NT2/D1 (cell line): ENCODE measurements around the gene TMEM203.

Source experiments
- DNase-seq: peaks from one replicate; pipeline ENCODE4 v3.0.0-alpha.2; 2011; ENCODE audit warnings: low read depth, low spot score
- H3K27me3 ChIP-seq: 2 replicates; pipeline ENCODE4 v1.6.0; 2011; ENCODE audit warnings: mild to moderate bottlenecking; ENCODE audit not compliant: insufficient read length, insufficient read depth
- H3K36me3 ChIP-seq: 2 replicates; pipeline ENCODE4 v1.6.1; 2011; ENCODE audit warnings: mild to moderate bottlenecking, low read length, mixed read lengths; ENCODE audit not compliant: insufficient read depth, insufficient read length
- H3K4me1 ChIP-seq: 2 replicates; pipeline ENCODE4 v1.5.1; 2011; ENCODE audit not compliant: insufficient read depth, insufficient read length
- H3K4me3 ChIP-seq: 2 replicates; pipeline ENCODE4 v1.5.1; 2011; ENCODE audit warnings: low read depth; ENCODE audit not compliant: insufficient read length
- H3K9ac ChIP-seq: 2 replicates; pipeline ENCODE4 v1.6.0; 2011; ENCODE audit warnings: low read depth; ENCODE audit not compliant: insufficient read length
- H3K9me3 ChIP-seq: 2 replicates; pipeline ENCODE4 v1.5.1; 2011; ENCODE audit warnings: mild to moderate bottlenecking, low read length; ENCODE audit not compliant: insufficient read depth
- SUZ12 ChIP-seq: IDR thresholded peaks from 2 replicates; pipeline ENCODE4 v1.6.1; 2011; ENCODE audit not compliant: insufficient read length, insufficient read depth; ENCODE audit errors: extremely low read depth
- YY1 ChIP-seq: IDR thresholded peaks from 2 replicates; pipeline ENCODE4 v1.6.1; 2011; ENCODE audit not compliant: insufficient read length, insufficient read depth
- ZNF274 ChIP-seq: IDR thresholded peaks from 2 replicates; pipeline ENCODE4 v1.6.1; 2011; ENCODE audit warnings: mild to moderate bottlenecking, low read depth, low read length

Gene TMEM203

DNA sequence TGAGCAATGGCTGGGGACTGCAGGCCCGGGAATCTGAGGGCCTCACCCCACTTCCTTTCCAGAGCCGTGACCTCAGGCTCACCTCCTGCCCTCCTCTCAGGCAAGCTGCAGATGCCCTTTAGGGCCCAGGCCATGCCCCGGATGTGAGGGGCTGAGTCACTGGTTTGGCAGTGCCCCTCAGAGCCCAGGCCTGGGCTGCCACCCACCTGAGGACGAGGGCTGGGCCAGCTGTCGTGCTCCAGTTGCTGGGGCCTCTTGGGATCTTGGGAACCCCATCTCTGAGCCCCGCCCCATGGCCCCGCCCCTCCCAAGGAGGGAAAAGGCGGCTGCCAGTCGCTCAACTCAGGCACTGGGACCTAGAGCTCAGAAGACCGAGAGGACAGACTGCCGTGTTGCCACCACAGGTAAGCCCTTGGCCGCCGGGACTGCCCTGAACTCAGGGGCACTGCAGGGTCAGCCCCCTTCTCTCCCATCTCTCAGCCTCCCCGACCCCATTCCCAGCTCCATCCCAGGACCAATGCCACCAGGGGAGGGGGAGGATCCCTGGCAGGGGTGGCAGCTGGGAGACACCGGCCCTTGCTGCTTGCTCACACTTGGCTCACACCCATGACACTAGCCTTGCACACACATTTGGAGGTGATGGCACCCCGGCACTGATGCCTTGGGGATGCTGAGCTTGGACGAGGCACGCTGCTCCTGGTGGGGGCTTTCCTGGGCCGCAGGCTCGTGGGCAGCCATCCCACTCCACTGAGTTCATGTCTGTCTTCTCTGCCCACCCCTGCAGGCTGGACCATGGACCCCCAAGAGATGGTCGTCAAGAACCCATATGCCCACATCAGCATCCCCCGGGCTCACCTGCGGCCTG lies 19.6 kb upstream of the TMEM203 start, which contains the start of gene CYSRT1:
Gene CYSRT1 (plus strand): TSS at position 345 of the 865 bp plus-strand sequence. CDS start 448 bp downstream, at position 793.
- peak within 1 kb of the TSS; percentile 96 for H3K9ac ChIP-seq
- TF ChIP-seq YY1 (no peak), SUZ12 (no peak), ZNF274 (no peak)
- H3K36me3 ChIP-seq = no peaks in the 10 kb centered on the region
- no peaks in the 10 kb centered on the region for H3K9me3 ChIP-seq
- DNase-seq = no peak
- H3K4me3 ChIP-seq = peak within 1 kb of the TSS; percentile 90
- H3K4me1 ChIP-seq = peaks cover 39% of the 10 kb centered on the region
- peaks cover 13% of the 10 kb centered on the region for H3K27me3 ChIP-seq

DNA sequence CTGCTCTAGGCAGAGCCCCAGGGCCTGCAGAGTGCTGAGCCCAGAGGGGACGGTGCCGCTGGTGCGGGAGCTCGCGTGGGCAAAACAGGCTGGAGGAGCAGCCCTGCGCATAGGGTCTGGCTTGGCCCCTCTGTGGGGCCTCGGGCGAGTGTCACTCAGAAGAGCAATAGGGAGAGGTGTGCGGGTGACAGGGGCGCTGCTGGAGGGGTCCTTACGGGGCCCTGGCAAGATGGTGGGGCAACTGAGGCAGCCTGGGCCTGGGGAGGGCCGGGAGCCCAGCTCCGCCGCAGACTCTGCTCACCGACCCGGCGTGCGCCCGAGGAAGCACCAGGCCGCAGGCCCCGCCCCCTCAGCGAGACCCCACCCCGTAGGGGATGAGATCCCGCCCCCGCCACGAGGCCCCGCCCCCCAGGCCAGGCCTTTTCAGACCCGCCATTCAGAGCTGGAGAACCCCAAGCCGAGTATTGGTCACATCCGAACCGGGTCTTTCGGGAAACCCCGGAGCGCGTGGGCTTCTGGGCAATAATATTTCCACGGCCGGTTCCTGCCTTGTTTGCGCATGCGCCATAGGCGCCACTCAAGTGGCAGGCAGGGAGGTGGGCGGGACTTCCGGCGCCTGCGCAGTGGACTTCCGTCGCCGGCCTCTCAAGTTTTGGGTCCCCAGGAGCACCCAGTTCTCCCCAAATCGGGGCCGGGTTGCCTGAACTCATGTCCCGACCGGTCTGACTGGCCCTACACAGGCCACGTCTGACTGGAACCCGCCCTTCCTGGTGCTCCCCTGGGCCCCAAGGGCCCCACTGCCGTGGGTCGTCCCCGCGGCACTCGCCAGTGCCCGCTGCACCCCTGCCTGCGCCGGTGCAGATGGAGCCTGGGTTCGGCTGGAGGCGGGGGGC lies 17.9 kb upstream of the TMEM203 start:
- Histone ChIP-seq H3K9ac (peak overlapping the region; percentile 96), H3K4me1 (peaks cover 36% of the 10 kb centered on the region), H3K9me3 (no peaks in the 10 kb centered on the region), H3K27me3 (peaks cover 13% of the 10 kb centered on the region), H3K36me3 (peaks cover 13% of the 10 kb centered on the region), H3K4me3 (peak overlapping the region; percentile 90)
- peak; percentile 95 for DNase-seq
- TF ChIP-seq YY1 = no peak
- no peak for TF ChIP-seq SUZ12
- no peak for TF ChIP-seq ZNF274

DNA sequence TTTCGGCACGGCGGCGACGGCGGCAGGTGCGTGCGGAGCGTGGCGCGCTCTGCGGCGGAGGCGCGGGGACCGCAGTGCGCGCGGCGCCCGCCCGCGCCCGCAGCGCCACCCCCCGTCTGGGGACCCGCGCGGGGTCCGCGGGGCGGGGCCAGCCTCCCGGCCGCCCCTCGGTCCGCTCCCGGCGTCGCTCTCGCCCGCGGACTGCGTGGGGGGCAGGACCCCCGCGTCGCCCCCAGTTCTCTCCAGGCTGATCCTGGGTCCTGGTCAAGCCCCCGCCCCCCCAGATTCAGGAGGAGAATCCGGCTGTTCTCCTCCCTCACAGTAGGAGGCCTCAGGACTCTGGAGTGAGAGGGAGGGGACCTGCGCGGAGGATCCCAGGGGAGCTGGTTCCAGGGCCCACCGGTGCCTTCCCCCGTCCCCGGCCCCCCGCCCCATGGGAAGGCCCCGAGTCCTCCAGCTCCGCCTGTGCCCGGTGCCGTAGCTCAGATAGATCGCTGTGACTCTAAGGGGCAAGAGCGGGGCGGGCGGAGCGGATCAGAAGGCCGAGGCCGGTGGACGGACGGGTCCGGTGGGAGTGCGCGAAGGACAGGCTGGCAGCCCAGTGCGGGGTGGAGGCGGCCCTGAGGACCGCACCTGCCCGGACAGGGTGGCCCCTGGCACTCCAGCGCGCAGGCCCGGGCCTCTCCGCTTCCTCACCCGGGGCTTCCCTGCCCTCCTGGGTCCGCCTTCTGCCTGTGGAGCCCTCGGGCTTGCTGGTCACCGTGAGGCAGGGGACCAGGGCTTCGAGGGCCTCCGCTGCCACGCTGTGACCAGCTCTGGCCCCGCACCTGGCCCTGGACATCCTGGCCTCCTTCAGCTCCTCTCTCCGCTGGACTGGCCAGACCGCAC lies 17.0 kb upstream of the TMEM203 start, which contains the start of gene RNF208:
Gene RNF208 (minus strand): TSS at position 51 of the 888 bp plus-strand sequence. CDS start 1,028 bp downstream, outside the sequence.
- no peak for DNase-seq
- peak within 1 kb of the TSS; percentile 46 for H3K4me3 ChIP-seq
- peaks cover 22% of the 10 kb centered on the region for H3K36me3 ChIP-seq
- H3K27me3 ChIP-seq = peaks cover 13% of the 10 kb centered on the region
- H3K4me1 ChIP-seq = peaks cover 34% of the 10 kb centered on the region
- H3K9me3 ChIP-seq = no peaks in the 10 kb centered on the region
- H3K9ac ChIP-seq = peak within 1 kb of the TSS; percentile 85
- TF ChIP-seq YY1 = no peak
- no peak for TF ChIP-seq ZNF274
- TF ChIP-seq SUZ12 = no peak

DNA sequence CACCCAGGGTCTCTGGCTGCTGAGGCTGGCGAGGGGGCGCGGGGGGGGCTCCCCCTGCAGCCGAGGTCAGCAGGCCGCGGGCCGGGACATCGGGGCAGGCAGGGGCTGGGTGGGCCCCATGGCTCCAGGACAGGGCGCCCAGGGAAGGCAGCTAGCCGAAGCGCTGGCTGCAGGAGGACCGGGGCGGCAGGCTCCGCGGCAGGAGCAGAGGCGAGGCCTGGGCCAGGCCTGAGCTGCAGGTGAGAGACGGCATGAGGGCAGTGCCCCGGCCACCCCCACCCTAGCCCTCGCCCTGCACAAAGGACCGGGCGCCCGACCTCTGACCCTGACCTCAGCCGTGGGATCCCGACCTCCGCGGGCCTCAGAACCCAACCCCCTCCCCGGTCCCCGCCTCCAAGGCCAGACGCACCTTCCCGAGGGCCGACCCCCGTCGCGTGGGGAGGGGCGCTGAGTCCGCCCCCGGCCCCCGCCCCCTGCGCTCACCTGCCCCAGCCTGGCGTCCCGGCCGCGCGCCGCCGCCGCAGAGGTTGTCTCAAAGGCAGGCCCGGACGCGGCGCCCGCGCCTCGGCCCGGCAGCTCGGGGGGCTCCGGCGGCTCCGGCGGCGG lies 16.2 kb upstream of the TMEM203 start:
- Histone ChIP-seq H3K36me3 (peaks cover 30% of the 10 kb centered on the region), H3K4me3 (peak overlapping the region; percentile 44), H3K9me3 (no peaks in the 10 kb centered on the region), H3K4me1 (peaks cover 27% of the 10 kb centered on the region), H3K9ac (peak overlapping the region; percentile 70), H3K27me3 (peaks cover 13% of the 10 kb centered on the region)
- no peak for DNase-seq
- TF ChIP-seq SUZ12 = no peak
- TF ChIP-seq ZNF274 = no peak
- TF ChIP-seq YY1 = no peak

DNA sequence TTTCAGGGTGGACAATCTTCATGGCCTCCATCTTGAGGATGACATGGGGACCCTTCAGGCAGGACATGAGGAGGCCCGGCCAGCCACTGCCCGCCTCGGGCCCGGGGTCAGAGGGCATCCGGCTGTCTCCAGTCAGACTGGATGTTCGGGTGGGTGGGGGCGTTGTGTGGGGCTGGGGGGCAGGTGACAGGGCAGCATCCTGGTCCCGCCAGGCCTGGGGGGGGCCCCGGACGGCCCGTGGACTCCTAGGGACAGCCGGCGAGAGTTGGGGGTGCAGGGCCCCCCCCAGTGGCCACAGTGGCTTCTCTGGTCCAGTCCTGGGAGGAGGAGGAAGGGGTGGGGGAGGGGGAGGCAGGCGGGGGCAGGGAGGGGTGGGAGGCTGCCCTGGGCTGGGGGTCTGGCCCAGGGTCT lies 15.7 kb upstream of the TMEM203 start:
- TF ChIP-seq ZNF274 = no peak
- no peak for TF ChIP-seq SUZ12
- no peak for TF ChIP-seq YY1
- no peaks in the 10 kb centered on the region for H3K9me3 ChIP-seq
- H3K27me3 ChIP-seq = peaks cover 13% of the 10 kb centered on the region
- H3K4me3 ChIP-seq = no peak overlapping the region
- no peak for DNase-seq
- H3K4me1 ChIP-seq = peaks cover 27% of the 10 kb centered on the region
- peaks cover 35% of the 10 kb centered on the region for H3K36me3 ChIP-seq
- peak overlapping the region; percentile 70 for H3K9ac ChIP-seq

DNA sequence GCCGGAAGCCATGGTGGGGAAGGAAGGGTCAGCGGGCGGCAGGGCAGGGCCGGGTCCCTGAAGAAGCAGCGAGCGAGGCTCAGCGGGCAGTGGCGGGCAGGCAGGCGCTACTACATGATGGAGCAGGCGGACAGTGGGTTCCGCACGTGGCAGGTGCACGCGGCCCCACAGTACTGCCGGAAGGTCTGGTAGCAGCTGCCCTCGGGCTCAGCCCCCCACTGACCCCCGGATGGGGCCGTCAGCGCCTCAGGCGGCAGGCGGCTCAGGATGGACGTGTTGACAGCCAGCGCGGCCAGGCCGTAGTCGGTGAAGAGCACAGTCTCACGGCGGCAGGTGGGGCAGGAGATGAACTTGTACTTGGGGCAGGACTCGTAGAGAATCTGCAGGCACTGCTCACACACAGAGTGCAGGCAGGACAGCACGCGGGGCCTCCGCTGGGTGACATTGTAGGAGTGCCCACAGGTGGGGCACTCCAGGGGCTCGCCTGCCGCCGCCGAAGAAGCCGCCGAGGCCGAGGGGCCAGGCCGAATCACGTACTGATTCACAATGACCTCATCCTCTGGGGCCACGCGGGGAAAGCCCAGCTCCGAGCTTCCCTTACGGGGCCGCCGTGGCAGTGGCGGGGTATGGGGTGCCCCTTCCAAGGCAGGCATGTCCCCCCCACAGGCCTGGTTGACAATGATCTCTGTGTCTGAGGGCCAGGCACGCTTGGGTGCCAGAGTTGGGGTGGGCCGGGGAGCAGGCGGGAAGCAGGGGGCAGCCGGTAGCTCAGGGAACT lies 15.1 kb upstream of the TMEM203 start:
- peaks cover 27% of the 10 kb centered on the region for H3K4me1 ChIP-seq
- no peak for DNase-seq
- TF ChIP-seq YY1 (no peak), ZNF274 (no peak), SUZ12 (no peak)
- H3K9ac ChIP-seq = no peak overlapping the region
- no peaks in the 10 kb centered on the region for H3K9me3 ChIP-seq
- no peak overlapping the region for H3K4me3 ChIP-seq
- peaks cover 13% of the 10 kb centered on the region for H3K27me3 ChIP-seq
- peaks cover 41% of the 10 kb centered on the region for H3K36me3 ChIP-seq
